HepG2 (cell line): Measurements from ENCODE around the gene SDC1. TPM values are rescaled to one million over a fixed set of nuclear protein-coding genes. Genes with fewer than 3 reads are reported as not detected.

Source experiments
- DPF2 ChIP-seq: sonication (generic); formaldehyde crosslinking; IDR thresholded peaks from 2 replicates; pipeline ENCODE4 v1.4.0; 2020; ENCODE audit warnings: mild to moderate bottlenecking, low read depth, missing genetic modification reagents, borderline replicate concordance
- ERF ChIP-seq: IDR thresholded peaks from 2 replicates; pipeline ENCODE4 v1.6.1; 2018; ENCODE audit warnings: missing biosample characterization, missing genetic modification reagents
- FOXC1 ChIP-seq: sonication (generic); formaldehyde crosslinking; IDR thresholded peaks from 2 replicates; pipeline ENCODE4 v1.8.0; 2022; ENCODE audit warnings: mild to moderate bottlenecking, missing genetic modification reagents, borderline replicate concordance
- HDAC1 ChIP-seq: sonication (generic); formaldehyde crosslinking; IDR thresholded peaks from 2 replicates; pipeline ENCODE4 v1.5.1; 2020; ENCODE audit warnings: mild to moderate bottlenecking, missing genetic modification reagents
- HMG20B ChIP-seq: conservative IDR thresholded peaks from 2 replicates; pipeline ENCODE4 v1.6.1; 2016; ENCODE audit warnings: missing genetic modification reagents, missing compliant biosample characterization
- KDM4B ChIP-seq: sonication (generic); formaldehyde crosslinking; IDR thresholded peaks from 2 replicates; pipeline ENCODE4 v1.4.0; 2020; ENCODE audit warnings: missing genetic modification reagents
- MYC ChIP-seq: sonication (generic); formaldehyde crosslinking; IDR thresholded peaks from 2 replicates; pipeline ENCODE4 v1.9.0; 2021; ENCODE audit warnings: missing genetic modification reagents, borderline replicate concordance
- MYPOP ChIP-seq: sonication (generic); formaldehyde crosslinking; IDR thresholded peaks from 2 replicates; pipeline ENCODE4 v1.8.1; 2023; ENCODE audit warnings: mild to moderate bottlenecking, moderate library complexity, missing genetic modification reagents
- SAP130 ChIP-seq: IDR thresholded peaks from 2 replicates; pipeline ENCODE4 v1.6.1; 2016; ENCODE audit warnings: low read depth
- ZBTB20 ChIP-seq: sonication (generic); formaldehyde crosslinking; IDR thresholded peaks from 2 replicates; pipeline ENCODE4 v1.8.1; 2023; ENCODE audit warnings: missing genetic modification reagents, low read depth, mild to moderate bottlenecking, borderline replicate concordance
- ZKSCAN8 ChIP-seq: IDR thresholded peaks from 2 replicates; pipeline ENCODE4 v1.6.1; 2016; ENCODE audit warnings: borderline replicate concordance, missing genetic modification reagents, missing compliant biosample characterization
- ZMAT5 ChIP-seq: sonication (generic); formaldehyde crosslinking; IDR thresholded peaks from 2 replicates; pipeline ENCODE4 v1.5.0; 2020; ENCODE audit warnings: mild to moderate bottlenecking, low read depth, missing genetic modification reagents, borderline replicate concordance
- ZNF235 ChIP-seq: sonication (generic); formaldehyde crosslinking; IDR thresholded peaks from 2 replicates; pipeline ENCODE4 v1.8.1; 2023; ENCODE audit warnings: mild to moderate bottlenecking, missing genetic modification reagents, borderline replicate concordance
- ZNF431 ChIP-seq: sonication (generic); formaldehyde crosslinking; IDR thresholded peaks from 2 replicates; pipeline ENCODE4 v1.9.0; 2022; ENCODE audit warnings: missing genetic modification reagents, low read depth, mild to moderate bottlenecking, borderline replicate concordance
- ZNF558 ChIP-seq: sonication (generic); formaldehyde crosslinking; IDR thresholded peaks from 2 replicates; pipeline ENCODE4 v1.9.0; 2022; ENCODE audit warnings: mild to moderate bottlenecking, missing genetic modification reagents, borderline replicate concordance
- ZNF639 ChIP-seq: conservative IDR thresholded peaks from 2 replicates; pipeline ENCODE4 v1.6.1; 2018; ENCODE audit warnings: missing genetic modification reagents
- ZNF749 ChIP-seq: sonication (generic); formaldehyde crosslinking; IDR thresholded peaks from 2 replicates; pipeline ENCODE4 v1.8.0; 2022; ENCODE audit warnings: mild to moderate bottlenecking, missing genetic modification reagents, moderate library complexity, borderline replicate concordance
- ZNF777 ChIP-seq: sonication (generic); formaldehyde crosslinking; IDR thresholded peaks from 2 replicates; pipeline ENCODE4 v1.4.0; 2020; ENCODE audit warnings: missing genetic modification reagents
- polyA plus RNA-seq, 8 experiments: library from polyadenylated mRNA; depleted of rRNA in 3 of 8; stranded (reverse) in 7 of 8; unstranded in 1 of 8; fragments of >200 nt; fragmentation: Illumina TruSeq in 4 of 8; extraction: Trizol in 4 of 8; gene quantifications; 2 replicates each; pipeline versions ENCODE4 v1.2.1 to v1.2.3, GENCODE V29; 2011 to 2016; ENCODE audit warnings: low read depth in 4 of 8, missing spikeins in 1 of 8, mixed read lengths in 1 of 8; ENCODE audit not compliant: insufficient read depth in 1 of 8
- total RNA-seq, 5 experiments: library from RNA; depleted of rRNA; stranded (reverse); fragments of >200 nt; fragmentation: Illumina TruSeq; extraction: Trizol; gene quantifications; 2 replicates each; pipeline ENCODE4 v1.2.3, GENCODE V29; 2016; ENCODE audit warnings: low read depth in 1 of 5
- TF ChIP-seq, protein P1 (sequence below): sonication (generic); formaldehyde crosslinking; conservative IDR thresholded peaks from 2 replicates; pipeline ENCODE4 v1.4.0; 2020; ENCODE audit warnings: missing genetic modification reagents
- TF ChIP-seq, protein P2 (sequence below): sonication (generic); formaldehyde crosslinking; IDR thresholded peaks from 2 replicates; pipeline ENCODE4 v1.4.0; 2020; ENCODE audit warnings: missing genetic modification reagents
- TF ChIP-seq, protein P3 (sequence below): fragments of 450-650 bp; IDR thresholded peaks from 2 replicates; pipeline ENCODE4 v1.6.1; 2017

Gene SDC1
- total and polyA plus RNA-seq, 2 of the 13 experiments (the other 11 are each of a cell fraction or from before 2014, with no cell fraction given): 108 to 119 TPM

DNA sequence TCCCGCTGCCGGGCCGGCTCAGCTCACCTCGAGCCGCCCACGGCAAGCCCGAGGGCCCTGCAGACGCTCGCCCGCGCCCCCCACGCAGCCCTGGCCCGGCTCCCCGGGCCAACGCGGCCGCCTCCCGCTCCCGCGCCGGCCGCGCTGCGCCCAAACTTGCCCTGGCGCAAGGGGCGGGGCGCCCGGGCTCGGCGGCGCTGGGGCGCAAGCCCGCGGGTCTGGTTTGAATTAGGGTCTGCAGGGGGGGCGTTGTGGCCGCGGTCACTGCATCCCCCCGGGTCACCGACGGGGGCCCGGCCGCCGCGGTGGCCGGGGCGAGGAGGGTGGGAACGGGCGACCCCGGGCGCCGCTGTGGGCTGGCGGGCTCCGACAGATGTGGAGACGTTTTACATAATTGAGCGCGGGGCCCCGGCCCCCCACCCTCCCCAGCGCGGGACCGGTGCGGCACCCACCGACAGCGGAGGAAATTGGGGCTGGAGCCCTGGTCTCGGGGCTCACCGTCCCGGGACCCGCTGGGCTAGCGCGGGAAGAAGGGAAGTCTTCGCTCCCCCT is 690 bp downstream of the SDC1 start (continued):
- TF ChIP-seq, protein P1, sequence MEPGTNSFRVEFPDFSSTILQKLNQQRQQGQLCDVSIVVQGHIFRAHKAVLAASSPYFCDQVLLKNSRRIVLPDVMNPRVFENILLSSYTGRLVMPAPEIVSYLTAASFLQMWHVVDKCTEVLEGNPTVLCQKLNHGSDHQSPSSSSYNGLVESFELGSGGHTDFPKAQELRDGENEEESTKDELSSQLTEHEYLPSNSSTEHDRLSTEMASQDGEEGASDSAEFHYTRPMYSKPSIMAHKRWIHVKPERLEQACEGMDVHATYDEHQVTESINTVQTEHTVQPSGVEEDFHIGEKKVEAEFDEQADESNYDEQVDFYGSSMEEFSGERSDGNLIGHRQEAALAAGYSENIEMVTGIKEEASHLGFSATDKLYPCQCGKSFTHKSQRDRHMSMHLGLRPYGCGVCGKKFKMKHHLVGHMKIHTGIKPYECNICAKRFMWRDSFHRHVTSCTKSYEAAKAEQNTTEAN (CRISPR knock-in tag): peak; percentile 36
- TF ChIP-seq ZNF639 (peak; percentile 41; the same call in 1 of the 2 replicates), ERF (CRISPR knock-in tag) (peak; percentile 26; the same call in 1 of the 2 replicates), ZNF749 (0 out of 2 replicates have a peak, but pooled peaks have one; percentile 28), ZNF558 (CRISPR knock-in tag) (0 out of 2 replicates have a peak, but pooled peaks have one; percentile 31), ZNF235 (no peak), HMG20B (no peak), SAP130 (CRISPR knock-in tag) (peak; percentile 24; the same call in 1 of the 2 replicates), ZKSCAN8 (CRISPR knock-in tag) (no peak), FOXC1 (CRISPR knock-in tag) (no peak), HDAC1 (CRISPR knock-in tag) (peak; percentile 16; the same call in 1 of the 2 replicates), ZMAT5 (no peak), DPF2 (no peak), MYC (CRISPR knock-in tag) (0 out of 2 replicates have a peak, but pooled peaks have one; percentile 20), ZBTB20 (CRISPR knock-in tag) (0 out of 2 replicates have a peak, but pooled peaks have one; percentile 12), ZNF777 (CRISPR knock-in tag) (peak; percentile 40), ZNF431 (CRISPR knock-in tag) (no peak; the same call in 1 of the 2 replicates), MYPOP (CRISPR knock-in tag) (peak; percentile 80), KDM4B (CRISPR knock-in tag) (0 out of 2 replicates have a peak, but pooled peaks have one; percentile 33)
- TF ChIP-seq, protein P2, sequence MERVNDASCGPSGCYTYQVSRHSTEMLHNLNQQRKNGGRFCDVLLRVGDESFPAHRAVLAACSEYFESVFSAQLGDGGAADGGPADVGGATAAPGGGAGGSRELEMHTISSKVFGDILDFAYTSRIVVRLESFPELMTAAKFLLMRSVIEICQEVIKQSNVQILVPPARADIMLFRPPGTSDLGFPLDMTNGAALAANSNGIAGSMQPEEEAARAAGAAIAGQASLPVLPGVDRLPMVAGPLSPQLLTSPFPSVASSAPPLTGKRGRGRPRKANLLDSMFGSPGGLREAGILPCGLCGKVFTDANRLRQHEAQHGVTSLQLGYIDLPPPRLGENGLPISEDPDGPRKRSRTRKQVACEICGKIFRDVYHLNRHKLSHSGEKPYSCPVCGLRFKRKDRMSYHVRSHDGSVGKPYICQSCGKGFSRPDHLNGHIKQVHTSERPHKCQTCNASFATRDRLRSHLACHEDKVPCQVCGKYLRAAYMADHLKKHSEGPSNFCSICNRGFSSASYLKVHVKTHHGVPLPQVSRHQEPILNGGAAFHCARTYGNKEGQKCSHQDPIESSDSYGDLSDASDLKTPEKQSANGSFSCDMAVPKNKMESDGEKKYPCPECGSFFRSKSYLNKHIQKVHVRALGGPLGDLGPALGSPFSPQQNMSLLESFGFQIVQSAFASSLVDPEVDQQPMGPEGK (CRISPR knock-in tag): peak; percentile 42
- TF ChIP-seq, protein P3, sequence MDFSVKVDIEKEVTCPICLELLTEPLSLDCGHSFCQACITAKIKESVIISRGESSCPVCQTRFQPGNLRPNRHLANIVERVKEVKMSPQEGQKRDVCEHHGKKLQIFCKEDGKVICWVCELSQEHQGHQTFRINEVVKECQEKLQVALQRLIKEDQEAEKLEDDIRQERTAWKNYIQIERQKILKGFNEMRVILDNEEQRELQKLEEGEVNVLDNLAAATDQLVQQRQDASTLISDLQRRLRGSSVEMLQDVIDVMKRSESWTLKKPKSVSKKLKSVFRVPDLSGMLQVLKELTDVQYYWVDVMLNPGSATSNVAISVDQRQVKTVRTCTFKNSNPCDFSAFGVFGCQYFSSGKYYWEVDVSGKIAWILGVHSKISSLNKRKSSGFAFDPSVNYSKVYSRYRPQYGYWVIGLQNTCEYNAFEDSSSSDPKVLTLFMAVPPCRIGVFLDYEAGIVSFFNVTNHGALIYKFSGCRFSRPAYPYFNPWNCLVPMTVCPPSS: no peak
